HepG2 (cell line): ENCODE measurements around the gene CTNNAL1. TPM values are rescaled to one million over a fixed set of nuclear protein-coding genes. Genes with fewer than 3 reads are reported as not detected.

Experiments used
- GTF3A ChIP-seq: sonication (generic); formaldehyde crosslinking; conservative IDR thresholded peaks from 2 replicates; pipeline ENCODE4 v1.4.0; 2020; ENCODE audit warnings: mild to moderate bottlenecking, missing genetic modification reagents
- MED13 ChIP-seq: sonication (generic); formaldehyde crosslinking; IDR thresholded peaks from 2 replicates; pipeline ENCODE4 v1.5.0; 2020; ENCODE audit warnings: missing genetic modification reagents
- ZNF264 ChIP-seq: sonication (generic); formaldehyde crosslinking; IDR thresholded peaks from 2 replicates; pipeline ENCODE4 v1.4.0; 2020; ENCODE audit warnings: missing genetic modification reagents
- ZNF558 ChIP-seq: sonication (generic); formaldehyde crosslinking; IDR thresholded peaks from 2 replicates; pipeline ENCODE4 v1.9.0; 2022; ENCODE audit warnings: mild to moderate bottlenecking, missing genetic modification reagents, borderline replicate concordance
- polyA plus RNA-seq, 8 experiments: library from polyadenylated mRNA; depleted of rRNA in 3 of 8; stranded (reverse) in 7 of 8; unstranded in 1 of 8; fragments of >200 nt; fragmentation: Illumina TruSeq in 4 of 8; extraction: Trizol in 4 of 8; gene quantifications; 2 replicates each; pipeline versions ENCODE4 v1.2.1 to v1.2.3, GENCODE V29; 2011 to 2016; ENCODE audit warnings: low read depth in 4 of 8, missing spikeins in 1 of 8, mixed read lengths in 1 of 8; ENCODE audit not compliant: insufficient read depth in 1 of 8
- total RNA-seq, 5 experiments: library from RNA; depleted of rRNA; stranded (reverse); fragments of >200 nt; fragmentation: Illumina TruSeq; extraction: Trizol; gene quantifications; 2 replicates each; pipeline ENCODE4 v1.2.3, GENCODE V29; 2016; ENCODE audit warnings: low read depth in 1 of 5
- TF ChIP-seq, protein P1 (sequence below): sonication (generic); formaldehyde crosslinking; IDR thresholded peaks from 2 replicates; pipeline ENCODE4 v1.9.0; 2022; ENCODE audit warnings: low read depth, missing genetic modification reagents
- TF ChIP-seq, protein P2 (sequence below): sonication (generic); formaldehyde crosslinking; IDR thresholded peaks from 2 replicates; pipeline ENCODE4 v1.5.0; 2020; ENCODE audit warnings: mild to moderate bottlenecking, missing genetic modification reagents
- TF ChIP-seq, protein P3 (sequence below): sonication (generic); formaldehyde crosslinking; IDR thresholded peaks from 2 replicates; pipeline ENCODE4 v1.4.0; 2020; ENCODE audit warnings: mild to moderate bottlenecking, low read depth, missing genetic modification reagents
- TF ChIP-seq, protein P4 (sequence below): sonication (generic); formaldehyde crosslinking; IDR thresholded peaks from 2 replicates; pipeline ENCODE4 v1.4.0; 2020; ENCODE audit warnings: low read depth, mild to moderate bottlenecking, missing genetic modification reagents
- TF ChIP-seq, protein P5 (sequence below), 2 experiments: fragments of 450-650 bp in 1 of 2; sonication (generic) in 1 of 2; formaldehyde crosslinking in 1 of 2; IDR thresholded peaks; 2 replicates each; pipeline versions ENCODE4 v1.6.1 to v1.8.0; 2016 to 2022; ENCODE audit warnings: antibody characterized with exemption in 1 of 2, mild to moderate bottlenecking in 1 of 2, missing genetic modification reagents in 1 of 2

The CTNNAL1 gene
- total and polyA plus RNA-seq, 2 of the 13 experiments (the other 11 are each of a cell fraction or from before 2014, with no cell fraction given): 32.0 to 162 TPM

DNA sequence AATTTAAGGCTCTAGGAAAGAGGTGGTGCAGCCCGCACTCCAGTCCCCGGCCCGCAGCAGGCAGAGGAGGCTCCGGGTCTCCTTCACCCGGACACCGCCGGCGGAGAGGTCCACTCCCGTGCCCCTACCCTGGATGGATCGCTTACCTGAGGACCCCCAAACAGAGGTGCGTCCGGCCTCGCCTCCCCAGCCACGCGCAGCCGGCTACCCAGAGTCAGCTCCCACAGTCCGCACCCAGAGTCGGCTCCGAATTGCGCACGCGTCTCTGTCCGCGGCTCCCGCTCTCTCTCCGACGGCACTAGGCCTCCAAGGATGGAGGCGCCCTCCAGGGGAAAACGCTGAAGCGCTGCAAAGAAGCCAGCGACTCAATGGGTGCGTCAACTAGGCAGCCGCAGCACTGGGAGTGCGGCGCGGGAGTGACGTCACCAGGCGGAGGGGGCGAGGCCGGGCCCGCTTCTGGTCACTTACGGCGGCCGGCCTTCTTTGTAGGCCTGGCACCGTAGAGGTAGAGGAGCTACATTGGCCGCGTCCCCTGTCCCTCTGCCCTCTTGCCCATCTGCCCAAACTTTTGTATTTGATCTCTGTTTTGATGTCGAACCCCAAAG is 79.5 kb downstream of the CTNNAL1 start, which contains the start of gene ELP1 (continued):
- TF ChIP-seq, protein P1, sequence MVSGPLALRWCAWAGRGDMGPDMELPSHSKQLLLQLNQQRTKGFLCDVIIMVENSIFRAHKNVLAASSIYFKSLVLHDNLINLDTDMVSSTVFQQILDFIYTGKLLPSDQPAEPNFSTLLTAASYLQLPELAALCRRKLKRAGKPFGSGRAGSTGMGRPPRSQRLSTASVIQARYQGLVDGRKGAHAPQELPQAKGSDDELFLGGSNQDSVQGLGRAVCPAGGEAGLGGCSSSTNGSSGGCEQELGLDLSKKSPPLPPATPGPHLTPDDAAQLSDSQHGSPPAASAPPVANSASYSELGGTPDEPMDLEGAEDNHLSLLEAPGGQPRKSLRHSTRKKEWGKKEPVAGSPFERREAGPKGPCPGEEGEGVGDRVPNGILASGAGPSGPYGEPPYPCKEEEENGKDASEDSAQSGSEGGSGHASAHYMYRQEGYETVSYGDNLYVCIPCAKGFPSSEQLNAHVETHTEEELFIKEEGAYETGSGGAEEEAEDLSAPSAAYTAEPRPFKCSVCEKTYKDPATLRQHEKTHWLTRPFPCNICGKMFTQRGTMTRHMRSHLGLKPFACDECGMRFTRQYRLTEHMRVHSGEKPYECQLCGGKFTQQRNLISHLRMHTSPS (CRISPR knock-in tag): no peak
- TF ChIP-seq GTF3A (CRISPR knock-in tag): peak; percentile 66; the same call in 1 of the 2 replicates
- TF ChIP-seq, protein P2, sequence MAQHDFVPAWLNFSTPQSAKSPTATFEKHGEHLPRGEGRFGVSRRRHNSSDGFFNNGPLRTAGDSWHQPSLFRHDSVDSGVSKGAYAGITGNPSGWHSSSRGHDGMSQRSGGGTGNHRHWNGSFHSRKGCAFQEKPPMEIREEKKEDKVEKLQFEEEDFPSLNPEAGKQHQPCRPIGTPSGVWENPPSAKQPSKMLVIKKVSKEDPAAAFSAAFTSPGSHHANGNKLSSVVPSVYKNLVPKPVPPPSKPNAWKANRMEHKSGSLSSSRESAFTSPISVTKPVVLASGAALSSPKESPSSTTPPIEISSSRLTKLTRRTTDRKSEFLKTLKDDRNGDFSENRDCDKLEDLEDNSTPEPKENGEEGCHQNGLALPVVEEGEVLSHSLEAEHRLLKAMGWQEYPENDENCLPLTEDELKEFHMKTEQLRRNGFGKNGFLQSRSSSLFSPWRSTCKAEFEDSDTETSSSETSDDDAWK (CRISPR knock-in tag): no peak
- peak; percentile 69; the same call in 1 of the 2 replicates for TF ChIP-seq ZNF558 (CRISPR knock-in tag)
- TF ChIP-seq ZNF264 (CRISPR knock-in tag): 0 out of 2 replicates have a peak, but pooled peaks have one; percentile 40
- no peak for TF ChIP-seq MED13
- TF ChIP-seq, protein P3, sequence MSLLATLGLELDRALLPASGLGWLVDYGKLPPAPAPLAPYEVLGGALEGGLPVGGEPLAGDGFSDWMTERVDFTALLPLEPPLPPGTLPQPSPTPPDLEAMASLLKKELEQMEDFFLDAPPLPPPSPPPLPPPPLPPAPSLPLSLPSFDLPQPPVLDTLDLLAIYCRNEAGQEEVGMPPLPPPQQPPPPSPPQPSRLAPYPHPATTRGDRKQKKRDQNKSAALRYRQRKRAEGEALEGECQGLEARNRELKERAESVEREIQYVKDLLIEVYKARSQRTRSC (CRISPR knock-in tag): peak; percentile 84; the same call in 1 of the 2 replicates
- TF ChIP-seq, protein P4, sequence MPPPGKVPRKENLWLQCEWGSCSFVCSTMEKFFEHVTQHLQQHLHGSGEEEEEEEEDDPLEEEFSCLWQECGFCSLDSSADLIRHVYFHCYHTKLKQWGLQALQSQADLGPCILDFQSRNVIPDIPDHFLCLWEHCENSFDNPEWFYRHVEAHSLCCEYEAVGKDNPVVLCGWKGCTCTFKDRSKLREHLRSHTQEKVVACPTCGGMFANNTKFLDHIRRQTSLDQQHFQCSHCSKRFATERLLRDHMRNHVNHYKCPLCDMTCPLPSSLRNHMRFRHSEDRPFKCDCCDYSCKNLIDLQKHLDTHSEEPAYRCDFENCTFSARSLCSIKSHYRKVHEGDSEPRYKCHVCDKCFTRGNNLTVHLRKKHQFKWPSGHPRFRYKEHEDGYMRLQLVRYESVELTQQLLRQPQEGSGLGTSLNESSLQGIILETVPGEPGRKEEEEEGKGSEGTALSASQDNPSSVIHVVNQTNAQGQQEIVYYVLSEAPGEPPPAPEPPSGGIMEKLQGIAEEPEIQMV (CRISPR knock-in tag): peak; percentile 65
- TF ChIP-seq, protein P5, sequence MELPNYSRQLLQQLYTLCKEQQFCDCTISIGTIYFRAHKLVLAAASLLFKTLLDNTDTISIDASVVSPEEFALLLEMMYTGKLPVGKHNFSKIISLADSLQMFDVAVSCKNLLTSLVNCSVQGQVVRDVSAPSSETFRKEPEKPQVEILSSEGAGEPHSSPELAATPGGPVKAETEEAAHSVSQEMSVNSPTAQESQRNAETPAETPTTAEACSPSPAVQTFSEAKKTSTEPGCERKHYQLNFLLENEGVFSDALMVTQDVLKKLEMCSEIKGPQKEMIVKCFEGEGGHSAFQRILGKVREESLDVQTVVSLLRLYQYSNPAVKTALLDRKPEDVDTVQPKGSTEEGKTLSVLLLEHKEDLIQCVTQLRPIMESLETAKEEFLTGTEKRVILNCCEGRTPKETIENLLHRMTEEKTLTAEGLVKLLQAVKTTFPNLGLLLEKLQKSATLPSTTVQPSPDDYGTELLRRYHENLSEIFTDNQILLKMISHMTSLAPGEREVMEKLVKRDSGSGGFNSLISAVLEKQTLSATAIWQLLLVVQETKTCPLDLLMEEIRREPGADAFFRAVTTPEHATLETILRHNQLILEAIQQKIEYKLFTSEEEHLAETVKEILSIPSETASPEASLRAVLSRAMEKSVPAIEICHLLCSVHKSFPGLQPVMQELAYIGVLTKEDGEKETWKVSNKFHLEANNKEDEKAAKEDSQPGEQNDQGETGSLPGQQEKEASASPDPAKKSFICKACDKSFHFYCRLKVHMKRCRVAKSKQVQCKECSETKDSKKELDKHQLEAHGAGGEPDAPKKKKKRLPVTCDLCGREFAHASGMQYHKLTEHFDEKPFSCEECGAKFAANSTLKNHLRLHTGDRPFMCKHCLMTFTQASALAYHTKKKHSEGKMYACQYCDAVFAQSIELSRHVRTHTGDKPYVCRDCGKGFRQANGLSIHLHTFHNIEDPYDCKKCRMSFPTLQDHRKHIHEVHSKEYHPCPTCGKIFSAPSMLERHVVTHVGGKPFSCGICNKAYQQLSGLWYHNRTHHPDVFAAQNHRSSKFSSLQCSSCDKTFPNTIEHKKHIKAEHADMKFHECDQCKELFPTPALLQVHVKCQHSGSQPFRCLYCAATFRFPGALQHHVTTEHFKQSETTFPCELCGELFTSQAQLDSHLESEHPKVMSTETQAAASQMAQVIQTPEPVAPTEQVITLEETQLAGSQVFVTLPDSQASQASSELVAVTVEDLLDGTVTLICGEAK (IDR thresholded peaks at IDR 0.05): no peak
- TF ChIP-seq, protein P5 (CRISPR knock-in tag; IDR thresholded peaks at IDR 0.05): peak; percentile 47; the same call in 1 of the 2 replicates
